Renal cortical epithelial cell (primary cell): Measurements from ENCODE around the gene DIS3L2. TPM values are rescaled to one million over a fixed set of nuclear protein-coding genes. Genes with fewer than 3 reads are reported as not detected.
"Not testable (repeated sequence)": the region's sequence is repeated elsewhere in the genome, so short reads cannot be mapped to it uniquely, and the experiment has no call there.

Source experiments
- DNase-seq: peaks from one replicate; pipeline ENCODE4 v3.0.0-alpha.2; 2011; ENCODE audit warnings: low read depth
- total RNA-seq: library from RNA; depleted of rRNA; stranded (reverse); fragments of >200 nt; gene quantifications from 2 replicates; pipeline ENCODE4 v1.2.3, GENCODE V29; 2014

The DIS3L2 gene
- total RNA-seq, 1 donor from 2014 or later, result 28.5 TPM

GRCh38 chr2:232367591-232368233, 406.2 kb downstream of the DIS3L2 start:
- no peak for DNase-seq

- DNase-seq, result no peak
Observed at GRCh38 chr2:232368311-232368731, 406.8 kb downstream of the DIS3L2 start.

- DNase-seq, result no peak
Observed at GRCh38 chr2:232369126-232369951, 407.8 kb downstream of the DIS3L2 start.

- DNase-seq, result not testable (repeated sequence)
Observed at GRCh38 chr2:232370007-232370406, 408.5 kb downstream of the DIS3L2 start.

- DNase-seq, result no peak
Observed at GRCh38 chr2:232372231-232373208, 411.0 kb downstream of the DIS3L2 start.

- no peak for DNase-seq
Observed at GRCh38 chr2:232374356-232374755, 412.8 kb downstream of the DIS3L2 start.

GRCh38 chr2:232375164-232375563, 413.7 kb downstream of the DIS3L2 start:
- no peak for DNase-seq

- DNase-seq, result no peak
Observed at GRCh38 chr2:232376260-232376659, 414.7 kb downstream of the DIS3L2 start.

- DNase-seq, result no peak
Observed at GRCh38 chr2:232376713-232377112, 415.2 kb downstream of the DIS3L2 start.

- DNase-seq, result no peak
Observed at GRCh38 chr2:232377319-232377718, 415.8 kb downstream of the DIS3L2 start.

GRCh38 chr2:232377841-232378734, 416.6 kb downstream of the DIS3L2 start:
- no peak for DNase-seq

GRCh38 chr2:232378735-232379151, 417.2 kb downstream of the DIS3L2 start, which contains the start of gene ALPP:
TSS of gene ALPP (plus strand) at chr2:232378751. CDS start at chr2:232378803, 52 bp downstream.
- DNase-seq, result not testable (repeated sequence)

GRCh38 chr2:232379610-232380590, 418.4 kb downstream of the DIS3L2 start:
- not testable (repeated sequence) for DNase-seq

GRCh38 chr2:232381204-232382031, 419.9 kb downstream of the DIS3L2 start:
- DNase-seq, result not testable (repeated sequence)

- no peak for DNase-seq
Observed at GRCh38 chr2:232382331-232383225, 421.1 kb downstream of the DIS3L2 start.

GRCh38 chr2:232384466-232384865, 423.0 kb downstream of the DIS3L2 start:
- no peak for DNase-seq

- DNase-seq, result not testable (repeated sequence)
Observed at GRCh38 chr2:232385058-232385457, 423.5 kb downstream of the DIS3L2 start.
